Measurements from ENCODE around the gene MLPH. TPM values are rescaled to one million over a fixed set of nuclear protein-coding genes. Genes with fewer than 3 reads are reported as not detected.

MLPH gene
- total and polyA plus RNA-seq, 2 of the 4 experiments (the other 2 are of a cell fraction), result 13.8 to 21.6 TPM

GRCh38 chr2:237525559-237526157, 38.6 kb downstream of the MLPH start:
- Histone ChIP-seq H3K14ac (replicated peaks; ENCODE audit: low read depth, low read length) (no peak overlapping the region), H3K9me3 (ENCODE audit: control insufficient read depth, insufficient read depth, low read length) (no peaks in the 10 kb centered on the region), H3K23ac (ENCODE audit: low read depth, low read length) (no peak overlapping the region), H3K9me1 (ENCODE audit: insufficient read depth, low read length) (no peaks in the 10 kb centered on the region), H2BK120ac (ENCODE audit: low read depth, low read length) (no peak overlapping the region), H2AFZ (replicated peaks; ENCODE audit: low read length, poor library complexity) (no peak overlapping the region), H2AK5ac (ENCODE audit: low read depth, low read length) (no peak overlapping the region), H3K4me3 (ENCODE audit: insufficient read depth, low read depth, low read length) (no peak overlapping the region), H4K91ac (ENCODE audit: insufficient read depth, low read depth, low read length) (no peak overlapping the region), H2BK15ac (ENCODE audit: low read depth, low read length) (no peak overlapping the region), H4K8ac (ENCODE audit: low read depth in 2 of 2, low read length in 2 of 2) (no peak overlapping the region), H4K5ac (ENCODE audit: low read depth, low read length) (no peak overlapping the region), H3K18ac (ENCODE audit: low read depth, low read length) (no peak overlapping the region), H3K9ac (ENCODE audit: low read depth, low read length) (no peak overlapping the region), H2AK9ac (replicated peaks; ENCODE audit: low read depth, low read length, poor library complexity) (no peak overlapping the region), H3K4ac (ENCODE audit: low read depth, low read length) (no peak overlapping the region), H3K36me3 (ENCODE audit: control insufficient read depth, insufficient read depth, low read length) (peaks cover 3% of the 10 kb centered on the region), H3K27ac (ENCODE audit: insufficient read depth, low read length) (no peak overlapping the region), H2BK5ac (ENCODE audit: low read depth, low read length, poor library complexity, severe bottlenecking) (no peak overlapping the region), H3K27me3 (ENCODE audit: control insufficient read depth, insufficient read depth, low read length) (no peaks in the 10 kb centered on the region), H3K56ac (ENCODE audit: extremely low read depth, insufficient read depth, low read length) (no peak overlapping the region), H3K4me2 (ENCODE audit: low read depth, low read length) (no peak overlapping the region), H2BK20ac (ENCODE audit: low read depth, low read length) (no peak overlapping the region), H3K79me1 (ENCODE audit: low read depth in 1 of 2, low read length in 2 of 2) (no peaks in the 10 kb centered on the region), H4K20me1 (ENCODE audit: insufficient read depth, low read length) (no peaks in the 10 kb centered on the region), H3K4me1 (ENCODE audit: control insufficient read depth, insufficient read depth, low read length) (no peaks in the 10 kb centered on the region)
- WGBS, 2 experiments (ENCODE audit: extremely low coverage in 2 of 2, insufficient read length in 1 of 2), result 97% methylated on average over 6 of the region's 17 CpGs; no CpG with 5 or more reads in 1 of the 2 experiments
- no TSS peak for BruUV-seq (replicated peaks)
- in situ Hi-C loops (cut with MboI; ENCODE audit: low sequenced_read_pairs) (no loop called here), dilution Hi-C loops (cut with HindIII; ENCODE audit: low sequenced_read_pairs, unreplicated experiment) (no loop called here), intact Hi-C loops (cut with micrococcal nuclease) (no loop called here)
- TF ChIP-seq USF2 (IDR thresholded peaks at IDR 0.05; ENCODE audit: low read depth, low read length) (no peak), CEBPB (IDR thresholded peaks at IDR 0.05; ENCODE audit: low read depth, low read length) (no peak), RFX5 (IDR thresholded peaks at IDR 0.05; ENCODE audit: low read depth, low read length) (no peak), FOS (IDR thresholded peaks at IDR 0.05; ENCODE audit: low read depth, low read length) (no peak)
- ATAC-seq (ENCODE audit: low read depth), result no peak
- ChIA-PET POLR2A (ENCODE audit: unreplicated experiment) (no interaction called here), CTCF (no interaction called here)
- no peak for DNase-seq

All from IMR-90 (cell line).